IPS-11a (cell line): ENCODE measurements around the gene FBXL19.

Source experiments
- H3K4me3 ChIP-seq: one replicate; pipeline ENCODE4 v1.5.1; 2013; ENCODE audit warnings: low read depth, low read length, control low read depth

FBXL19 gene

GRCh38 chr16:30963925-30964511 lies 40.6 kb downstream of the FBXL19 start:
- H3K4me3 ChIP-seq = no peak overlapping the region

- no peak overlapping the region for H3K4me3 ChIP-seq
Measured at GRCh38 chr16:30964574-30965226, 41.3 kb downstream of the FBXL19 start.

GRCh38 chr16:30965436-30965835 lies 42.1 kb downstream of the FBXL19 start:
- H3K4me3 ChIP-seq = no peak overlapping the region

GRCh38 chr16:30966033-30966619 lies 42.8 kb downstream of the FBXL19 start:
- no peak overlapping the region for H3K4me3 ChIP-seq

GRCh38 chr16:30967795-30968194 lies 44.4 kb downstream of the FBXL19 start:
- no peak overlapping the region for H3K4me3 ChIP-seq

- H3K4me3 ChIP-seq = no peak overlapping the region
Measured at GRCh38 chr16:30969246-30969842, 46.0 kb downstream of the FBXL19 start.

- no peak overlapping the region for H3K4me3 ChIP-seq
Measured at GRCh38 chr16:30971298-30971697, 47.9 kb downstream of the FBXL19 start.

GRCh38 chr16:30972872-30973271 lies 49.5 kb downstream of the FBXL19 start:
- H3K4me3 ChIP-seq = no peak overlapping the region

- no peak overlapping the region for H3K4me3 ChIP-seq
Measured at GRCh38 chr16:30974348-30974747, 51.0 kb downstream of the FBXL19 start.

- no peak overlapping the region for H3K4me3 ChIP-seq
Measured at GRCh38 chr16:30976486-30976885, 53.1 kb downstream of the FBXL19 start.

- no peak overlapping the region for H3K4me3 ChIP-seq
Measured at GRCh38 chr16:30977502-30977901, 54.1 kb downstream of the FBXL19 start.

GRCh38 chr16:30979170-30980022 lies 56.0 kb downstream of the FBXL19 start:
- no peak overlapping the region for H3K4me3 ChIP-seq

- H3K4me3 ChIP-seq = no peak overlapping the region
Measured at GRCh38 chr16:30980023-30980371, 56.6 kb downstream of the FBXL19 start.

- no peak overlapping the region for H3K4me3 ChIP-seq
Measured at GRCh38 chr16:30980434-30980833, 57.1 kb downstream of the FBXL19 start.

- no peak overlapping the region for H3K4me3 ChIP-seq
Measured at GRCh38 chr16:30980959-30981358, 57.6 kb downstream of the FBXL19 start.

- no peak overlapping the region for H3K4me3 ChIP-seq
Measured at GRCh38 chr16:30982548-30983288, 59.3 kb downstream of the FBXL19 start.

GRCh38 chr16:30983289-30983889 lies 60.0 kb downstream of the FBXL19 start:
- H3K4me3 ChIP-seq = no peak overlapping the region

- H3K4me3 ChIP-seq = no peak overlapping the region
Measured at GRCh38 chr16:30983898-30984610, 60.7 kb downstream of the FBXL19 start.

GRCh38 chr16:30984669-30985400 lies 61.5 kb downstream of the FBXL19 start, which contains the start of gene HSD3B7:
Gene HSD3B7 (plus strand): TSS chr16:30985207. CDS start chr16:30985659, 452 bp downstream.
- peak within 1 kb of the TSS; percentile 20 for H3K4me3 ChIP-seq
